Thymus (tissue), 11 donors: ENCODE results near the gene GSE1. TPM values are rescaled to one million over a fixed set of nuclear protein-coding genes. Genes with fewer than 3 reads are reported as not detected.

Experiments used
- DNase-seq, 9 donors: peaks; one replicate each; pipeline ENCODE4 v3.0.0-alpha.2; 2013; ENCODE audit warnings: low spot score in 9 of 9, low read depth in 6 of 9, missing footprints in 1 of 9
- H3K27ac ChIP-seq, 2 donors: one replicate each; pipeline ENCODE4 v1.5.1; 2013; ENCODE audit warnings: control low read depth in 1 of 2, low read depth in 1 of 2, low read length in 1 of 2, mild to moderate bottlenecking in 1 of 2, moderate library complexity in 1 of 2
- H3K27me3 ChIP-seq, 2 donors: one replicate each; pipeline ENCODE4 v1.5.1; 2013; ENCODE audit warnings: low read length in 1 of 2; ENCODE audit not compliant: control insufficient read depth in 2 of 2, insufficient read depth in 1 of 2
- H3K36me3 ChIP-seq, 2 donors: one replicate each; pipeline ENCODE4 v1.5.1; 2013; ENCODE audit warnings: low read length in 1 of 2, mild to moderate bottlenecking in 1 of 2, moderate library complexity in 1 of 2; ENCODE audit not compliant: control insufficient read depth in 2 of 2, insufficient read depth in 2 of 2
- H3K4me1 ChIP-seq, 2 donors: one replicate each; pipeline ENCODE4 v1.5.1; 2013; ENCODE audit warnings: low read length in 2 of 2; ENCODE audit not compliant: control insufficient read depth in 2 of 2, insufficient read depth in 2 of 2
- H3K4me3 ChIP-seq, 2 donors: one replicate each; pipeline ENCODE4 v1.5.1; 2013; ENCODE audit warnings: low read length in 2 of 2, control low read depth in 1 of 2, mild to moderate bottlenecking in 1 of 2
- H3K9me3 ChIP-seq, 2 donors: one replicate each; pipeline ENCODE4 v1.5.1; 2013; ENCODE audit warnings: low read length in 1 of 2, mild to moderate bottlenecking in 1 of 2; ENCODE audit not compliant: control insufficient read depth in 2 of 2, insufficient read depth in 1 of 2
- WGBS: extraction: QIAGEN DNeasy Blood & Tissue Kit; methylation state at CpG from one replicate; pipeline ENCODE4 v1.1.7; 2013; 5-methylcytosine and 5-hydroxymethylcytosine counted together
- polyA plus RNA-seq: library from polyadenylated mRNA; stranded (reverse); fragments of 200-250 nt; gene quantifications from one replicate; pipeline ENCODE4 v1.2.3, GENCODE V29; 2013
- total RNA-seq: library from RNA; stranded (reverse); fragments of 120-200 nt; gene quantifications from one replicate; pipeline ENCODE4 v1.2.4, GENCODE V29; 2013
- donor health status: healthy.

The GSE1 gene
- total and polyA plus RNA-seq, 2 donors: 29.9 to 32.4 TPM

GRCh38 chr16:85571813-85572619 is 41.1 kb upstream of the GSE1 start:
- peaks cover 2 to 25% of the 10 kb centered on the region in 2 donors for H3K9me3 ChIP-seq
- peaks cover 16 to 32% of the 10 kb centered on the region in 2 donors for H3K36me3 ChIP-seq
- H3K27ac ChIP-seq: peak overlapping the region; percentile 96
- H3K4me1 ChIP-seq: peaks cover 58 to 99% of the 10 kb centered on the region in 2 donors
- no peak overlapping the region for H3K4me3 ChIP-seq
- 42% methylated on average over 10 of the region's 10 CpGs for whole genome bisulfite sequencing
- peak in 1 of 9 donors; percentile 63 for DNase-seq
- no peaks in the 10 kb centered on the region for H3K27me3 ChIP-seq

- Histone ChIP-seq H3K27ac (peak overlapping the region in 1 of 2 donors; percentile 8), H3K36me3 (peaks cover 12 to 26% of the 10 kb centered on the region in 2 donors), H3K9me3 (peaks cover 2 to 16% of the 10 kb centered on the region in 2 donors), H3K4me1 (peaks cover 59 to 99% of the 10 kb centered on the region in 2 donors), H3K4me3 (no peak overlapping the region), H3K27me3 (no peaks in the 10 kb centered on the region)
- DNase-seq: no peak
- WGBS: 94% methylated on average over 15 of the region's 15 CpGs
Observed at GRCh38 chr16:85573045-85573695, 40.0 kb upstream of the GSE1 start.

GRCh38 chr16:85573696-85574641 is 39.2 kb upstream of the GSE1 start:
- H3K27me3 ChIP-seq: no peaks in the 10 kb centered on the region
- no peak overlapping the region for H3K4me3 ChIP-seq
- DNase-seq: no peak
- peaks cover 11 to 26% of the 10 kb centered on the region in 2 donors for H3K36me3 ChIP-seq
- peak overlapping the region; percentile 21 to 38 for H3K27ac ChIP-seq
- peaks cover 59 to 98% of the 10 kb centered on the region in 2 donors for H3K4me1 ChIP-seq
- 83% methylated on average over 37 of the region's 37 CpGs for WGBS
- H3K9me3 ChIP-seq: peaks cover 2 to 11% of the 10 kb centered on the region in 2 donors

- no peak for DNase-seq
- Histone ChIP-seq H3K4me1 (peaks cover 55 to 98% of the 10 kb centered on the region in 2 donors), H3K27me3 (no peaks in the 10 kb centered on the region), H3K9me3 (peaks cover 0 to 2% of the 10 kb centered on the region in 2 donors), H3K4me3 (no peak overlapping the region), H3K36me3 (peaks cover 8 to 30% of the 10 kb centered on the region in 2 donors), H3K27ac (peak overlapping the region in 1 of 2 donors; percentile 20)
- 89% methylated on average over 29 of the region's 29 CpGs for WGBS
Observed at GRCh38 chr16:85574672-85575475, 38.2 kb upstream of the GSE1 start.

- H3K27me3 ChIP-seq: no peaks in the 10 kb centered on the region
- H3K27ac ChIP-seq: no peak overlapping the region
- H3K4me1 ChIP-seq: peaks cover 46 to 98% of the 10 kb centered on the region in 2 donors
Observed at GRCh38 chr16:85575920-85576319, 37.2 kb upstream of the GSE1 start.

GRCh38 chr16:85576944-85577343 is 36.2 kb upstream of the GSE1 start:
- H3K4me3 ChIP-seq: no peak overlapping the region
- WGBS: 96% methylated on average over 12 of the region's 12 CpGs
- no peak for DNase-seq
- H3K4me1 ChIP-seq: peaks cover 36 to 97% of the 10 kb centered on the region in 2 donors
- H3K27me3 ChIP-seq: no peaks in the 10 kb centered on the region
- H3K9me3 ChIP-seq: peaks cover 0 to 13% of the 10 kb centered on the region in 2 donors
- peaks cover 7 to 36% of the 10 kb centered on the region in 2 donors for H3K36me3 ChIP-seq
- H3K27ac ChIP-seq: peak overlapping the region in 1 of 2 donors; percentile 44

More at GRCh38 chr16:85575920-85576319, 37.2 kb upstream of the GSE1 start:
- H3K36me3 ChIP-seq: peaks cover 8 to 37% of the 10 kb centered on the region in 2 donors
- H3K4me3 ChIP-seq: no peak overlapping the region
- no peak for DNase-seq
- H3K9me3 ChIP-seq: peaks cover 0 to 11% of the 10 kb centered on the region in 2 donors
- WGBS: 80% methylated on average over 5 of the region's 5 CpGs

- 81% methylated on average over 20 of the region's 20 CpGs for WGBS
- peaks cover 39 to 97% of the 10 kb centered on the region in 2 donors for H3K4me1 ChIP-seq
Observed at GRCh38 chr16:85577899-85578598, 35.1 kb upstream of the GSE1 start.

More at GRCh38 chr16:85577899-85578598, 35.1 kb upstream of the GSE1 start:
- H3K4me3 ChIP-seq: no peak overlapping the region
- peak in 1 of 9 donors; percentile 58 for DNase-seq
- peak overlapping the region; percentile 31 to 44 for H3K27ac ChIP-seq
- H3K36me3 ChIP-seq: peaks cover 4 to 29% of the 10 kb centered on the region in 2 donors
- H3K27me3 ChIP-seq: no peaks in the 10 kb centered on the region
- H3K9me3 ChIP-seq: peaks cover 0 to 13% of the 10 kb centered on the region in 2 donors
